ENCODE data around the gene SIGLEC6. TPM values are rescaled to one million over a fixed set of nuclear protein-coding genes. Genes with fewer than 3 reads are reported as not detected.

Gene SIGLEC6
- total RNA-seq, 4 donors from 2014 or later, result 0.55 to 4.4 (median 1.7) TPM; not detected in 1

DNA sequence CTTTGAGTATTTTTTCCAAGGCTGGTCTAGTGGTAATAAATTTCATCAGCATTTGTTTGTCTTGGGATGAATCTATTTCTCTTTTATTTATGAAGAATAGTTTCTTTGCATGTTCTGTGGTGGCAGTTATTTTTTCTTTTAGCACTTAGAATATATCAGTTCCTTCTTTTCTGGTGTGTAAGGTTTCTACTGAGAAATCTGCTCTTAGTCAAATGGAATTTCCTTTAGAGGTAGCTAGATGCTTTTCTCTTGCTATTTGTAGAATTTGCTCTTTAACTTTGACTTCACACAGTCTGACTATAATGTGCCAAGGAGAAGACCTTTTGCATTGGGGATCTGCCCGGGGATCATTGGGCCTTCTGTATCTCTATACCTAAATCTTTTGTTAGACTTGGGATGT lies 4.1 kb upstream of the SIGLEC6 start:
- in situ Hi-C loops (cut with MboI; ENCODE audit: low pct_ligation_motif_present in 1 of 4, low pct_unique_long_range_greater_than_20kb in 1 of 4, low sequenced_read_pairs in 3 of 4), result no loop called here
- intact Hi-C loops (cut with DNase I; ENCODE audit: low total_unique reads), result no loop called here
- Histone ChIP-seq H3K4me1 (no peaks in the 10 kb centered on the region), H3K9me3 (no peaks in the 10 kb centered on the region), H3K4me3 (no peak overlapping the region), H3K27ac (no peak overlapping the region), H3K27me3 (peaks cover 33% of the 10 kb centered on the region), H3K36me3 (no peaks in the 10 kb centered on the region)
- no peak for DNase-seq
- TF ChIP-seq EP300 (IDR thresholded peaks at IDR 0.05; ENCODE audit: low read depth) (no peak), POLR2AphosphoS5 (IDR thresholded peaks at IDR 0.05) (no peak), POLR2A (IDR thresholded peaks at IDR 0.05) (no peak)
- TF ChIP-seq, protein P1, sequence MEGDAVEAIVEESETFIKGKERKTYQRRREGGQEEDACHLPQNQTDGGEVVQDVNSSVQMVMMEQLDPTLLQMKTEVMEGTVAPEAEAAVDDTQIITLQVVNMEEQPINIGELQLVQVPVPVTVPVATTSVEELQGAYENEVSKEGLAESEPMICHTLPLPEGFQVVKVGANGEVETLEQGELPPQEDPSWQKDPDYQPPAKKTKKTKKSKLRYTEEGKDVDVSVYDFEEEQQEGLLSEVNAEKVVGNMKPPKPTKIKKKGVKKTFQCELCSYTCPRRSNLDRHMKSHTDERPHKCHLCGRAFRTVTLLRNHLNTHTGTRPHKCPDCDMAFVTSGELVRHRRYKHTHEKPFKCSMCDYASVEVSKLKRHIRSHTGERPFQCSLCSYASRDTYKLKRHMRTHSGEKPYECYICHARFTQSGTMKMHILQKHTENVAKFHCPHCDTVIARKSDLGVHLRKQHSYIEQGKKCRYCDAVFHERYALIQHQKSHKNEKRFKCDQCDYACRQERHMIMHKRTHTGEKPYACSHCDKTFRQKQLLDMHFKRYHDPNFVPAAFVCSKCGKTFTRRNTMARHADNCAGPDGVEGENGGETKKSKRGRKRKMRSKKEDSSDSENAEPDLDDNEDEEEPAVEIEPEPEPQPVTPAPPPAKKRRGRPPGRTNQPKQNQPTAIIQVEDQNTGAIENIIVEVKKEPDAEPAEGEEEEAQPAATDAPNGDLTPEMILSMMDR (IDR thresholded peaks at IDR 0.05), result no peak
- WGBS, 2 donors (ENCODE audit: low coverage in 1 of 2), result 71% methylated on average over 1 of the region's 1 CpG; no CpG with 5 or more reads in 1 of the 2 donors

GRCh38 chr19:51530616-51531015 lies 854 bp downstream of the SIGLEC6 start:
- in situ Hi-C loops (cut with MboI; ENCODE audit: low pct_ligation_motif_present in 1 of 4, low pct_unique_long_range_greater_than_20kb in 1 of 4, low sequenced_read_pairs in 3 of 4) (no loop called here), intact Hi-C loops (cut with DNase I; ENCODE audit: low total_unique reads) (no loop called here)
- Histone ChIP-seq H3K9me3 (no peaks in the 10 kb centered on the region), H3K27ac (no peak overlapping the region), H3K4me3 (no peak overlapping the region), H3K27me3 (peaks cover 10% of the 10 kb centered on the region), H3K4me1 (no peaks in the 10 kb centered on the region), H3K36me3 (no peaks in the 10 kb centered on the region)
- 62% methylated on average over 8 of the region's 8 CpGs; no CpG with 5 or more reads in 1 of the 2 donors for WGBS, 2 donors (ENCODE audit: low coverage in 1 of 2)
- TF ChIP-seq POLR2A (IDR thresholded peaks at IDR 0.05) (no peak), POLR2AphosphoS5 (IDR thresholded peaks at IDR 0.05) (no peak), EP300 (IDR thresholded peaks at IDR 0.05; ENCODE audit: low read depth) (no peak)
- TF ChIP-seq, protein P1 (IDR thresholded peaks at IDR 0.05), result no peak
- DNase-seq, result no peak

DNA sequence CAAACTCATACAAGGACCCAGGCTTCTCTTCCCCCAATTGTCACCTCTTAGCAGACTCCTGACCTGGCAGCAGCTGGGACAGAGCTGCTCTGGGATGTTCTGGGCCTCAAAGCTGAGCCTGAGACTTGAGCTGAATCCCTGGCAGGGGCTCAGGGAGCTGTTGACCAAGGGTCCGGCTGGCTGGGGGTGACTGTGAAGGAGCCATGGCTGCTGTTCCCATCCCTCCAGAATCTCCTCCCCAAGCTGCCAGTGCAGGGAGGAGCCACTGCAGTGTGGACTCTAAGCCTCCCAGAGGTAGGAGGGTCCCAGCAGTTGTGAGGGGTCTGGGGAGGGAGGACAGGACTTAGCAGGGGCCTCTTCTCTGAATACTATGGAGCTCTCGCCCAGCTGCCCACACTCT lies 2.2 kb downstream of the SIGLEC6 start:
- H3K27me3 ChIP-seq, result peaks cover 10% of the 10 kb centered on the region
- WGBS, 2 donors (ENCODE audit: low coverage in 1 of 2), result 83% methylated on average over 2 of the region's 2 CpGs; no CpG with 5 or more reads in 1 of the 2 donors
- H3K4me3 ChIP-seq, result no peak overlapping the region
- no peak for DNase-seq
- H3K9me3 ChIP-seq, result no peaks in the 10 kb centered on the region
- no peaks in the 10 kb centered on the region for H3K4me1 ChIP-seq
- in situ Hi-C loops (cut with MboI; ENCODE audit: low pct_ligation_motif_present in 1 of 4, low pct_unique_long_range_greater_than_20kb in 1 of 4, low sequenced_read_pairs in 3 of 4), result no loop called here
- no peak overlapping the region for H3K27ac ChIP-seq
- TF ChIP-seq POLR2A (IDR thresholded peaks at IDR 0.05) (no peak), POLR2AphosphoS5 (IDR thresholded peaks at IDR 0.05) (no peak), EP300 (IDR thresholded peaks at IDR 0.05; ENCODE audit: low read depth) (no peak)
- TF ChIP-seq, protein P1 (IDR thresholded peaks at IDR 0.05), result no peak
- no peaks in the 10 kb centered on the region for H3K36me3 ChIP-seq
- intact Hi-C loops (cut with DNase I; ENCODE audit: low total_unique reads), result no loop called here

- Histone ChIP-seq H3K4me3 (no peak overlapping the region), H3K27me3 (no peaks in the 10 kb centered on the region), H3K4me1 (no peaks in the 10 kb centered on the region), H3K27ac (no peak overlapping the region), H3K9me3 (no peaks in the 10 kb centered on the region), H3K36me3 (no peaks in the 10 kb centered on the region)
- TF ChIP-seq EP300 (IDR thresholded peaks at IDR 0.05; ENCODE audit: low read depth) (no peak), POLR2AphosphoS5 (IDR thresholded peaks at IDR 0.05) (no peak), POLR2A (IDR thresholded peaks at IDR 0.05) (no peak)
- TF ChIP-seq, protein P1 (IDR thresholded peaks at IDR 0.05), result no peak
- in situ Hi-C loops (cut with MboI; ENCODE audit: low pct_ligation_motif_present in 1 of 4, low pct_unique_long_range_greater_than_20kb in 1 of 4, low sequenced_read_pairs in 3 of 4) (no loop called here), intact Hi-C loops (cut with DNase I; ENCODE audit: low total_unique reads) (no loop called here)
- 45% methylated on average over 4 of the region's 4 CpGs; no CpG with 5 or more reads in 1 of the 2 donors for WGBS, 2 donors (ENCODE audit: low coverage in 1 of 2)
- no peak for DNase-seq
Observed at GRCh38 chr19:51525651-51526050, 5.8 kb downstream of the SIGLEC6 start.

All from transverse colon (tissue), 4 donors.